H1 (cell line): Measurements from ENCODE around the gene NAV2. TPM values are rescaled to one million over a fixed set of nuclear protein-coding genes. Genes with fewer than 3 reads are reported as not detected.
A peak's percentile ranks its signal among the peaks of the same experiment; 100 is the strongest.

Experiments used
- CTCF ChIA-PET: fragments of 300-600 bp; sonication (Branson Sonifier 250); formaldehyde crosslinking; loops from one replicate; lab custom pipeline; 2021; ENCODE audit not compliant: partially characterized antibody; lab: Charles Lee
- POLR2A ChIA-PET: fragments of 300-600 bp; sonication (Branson Sonifier 250); formaldehyde crosslinking; loops from one replicate; lab custom pipeline; 2021; ENCODE audit warnings: inconsistent platforms; ENCODE audit not compliant: partially characterized antibody; lab: Charles Lee
- DNase-seq, 2 experiments: peaks; one replicate each; pipeline versions ENCODE4 v3.0.0 to v3.0.0-alpha.2; 2010 to 2022; ENCODE audit warnings: low spot score in 2 of 2, low read depth in 1 of 2, mixed read lengths in 1 of 2
- FAIRE-seq: peaks from 2 replicates; lab custom pipeline; 2011; peaks lifted over from hg19 to GRCh38; lab: Jason Lieb, UNC
- H2AFZ ChIP-seq: 2 replicates; pipeline ENCODE4 v1.8.1; 2012; ENCODE audit warnings: low read length, inconsistent platforms
- H2AK5ac ChIP-seq: 2 replicates; pipeline ENCODE4 v1.6.1; 2013; ENCODE audit warnings: low read depth, low read length
- H2BK120ac ChIP-seq: replicated peaks from 2 replicates; pipeline ENCODE3; 2013; ENCODE audit warnings: low read depth, low read length, inconsistent platforms
- H2BK12ac ChIP-seq: 2 replicates; pipeline ENCODE4 v1.6.1; 2013; ENCODE audit warnings: low read depth, low read length
- H2BK15ac ChIP-seq: 2 replicates; pipeline ENCODE4 v1.6.1; 2013; ENCODE audit warnings: low read length
- H2BK20ac ChIP-seq: 2 replicates; pipeline ENCODE4 v1.6.1; 2013; ENCODE audit warnings: low read length
- H2BK5ac ChIP-seq: 2 replicates; pipeline ENCODE4 v1.6.1; 2013; ENCODE audit warnings: low read depth, low read length
- H3K14ac ChIP-seq: 2 replicates; pipeline ENCODE4 v1.6.1; 2013; ENCODE audit warnings: inconsistent platforms; ENCODE audit not compliant: insufficient read length
- H3K18ac ChIP-seq: 2 replicates; pipeline ENCODE4 v1.6.1; 2013; ENCODE audit warnings: low read length; ENCODE audit errors: extremely low read depth
- H3K23ac ChIP-seq: 2 replicates; pipeline ENCODE4 v1.6.1; 2013; ENCODE audit warnings: inconsistent platforms; ENCODE audit not compliant: insufficient read length
- H3K23me2 ChIP-seq: 2 replicates; pipeline ENCODE4 v1.6.1; 2013; ENCODE audit warnings: low read depth, low read length
- H3K27ac ChIP-seq: 2 replicates; pipeline ENCODE4 v1.6.1; 2011; ENCODE audit warnings: low read depth, low read length, inconsistent platforms
- H3K27me3 ChIP-seq, 4 experiments: replicated peaks in 1 of 4; 1 replicate in 1 of 4; 2 replicates in 3 of 4; pipeline versions ENCODE4 v1.6.1 to v1.8.1; 2011 to 2013; ENCODE audit warnings: low read length in 3 of 4, mild to moderate bottlenecking in 3 of 4, inconsistent platforms in 2 of 4, mixed read lengths in 2 of 4, moderate library complexity in 1 of 4; ENCODE audit not compliant: control insufficient read depth in 3 of 4, insufficient read depth in 3 of 4; ENCODE audit errors: extremely low read depth in 1 of 4
- H3K36me3 ChIP-seq, 4 experiments: 2 replicates each; pipeline versions ENCODE4 v1.6.1 to v1.8.1; 2011 to 2013; ENCODE audit warnings: mild to moderate bottlenecking in 4 of 4, low read length in 3 of 4, moderate library complexity in 2 of 4, control low read depth in 1 of 4, inconsistent platforms in 1 of 4; ENCODE audit not compliant: insufficient read depth in 4 of 4, control insufficient read depth in 2 of 4
- H3K4ac ChIP-seq: replicated peaks from 2 replicates; pipeline ENCODE3; 2013; ENCODE audit warnings: low read length, low read depth, mixed read lengths, inconsistent platforms; ENCODE audit not compliant: insufficient read length
- H3K4me1 ChIP-seq, 4 experiments: replicated peaks in 1 of 4; 1 replicate in 1 of 4; 2 replicates in 3 of 4; pipeline versions ENCODE4 v1.6.1 to v1.8.1; 2011 to 2013; ENCODE audit warnings: low read length in 3 of 4, inconsistent platforms in 2 of 4, mixed read lengths in 1 of 4; ENCODE audit not compliant: insufficient read depth in 4 of 4, control insufficient read depth in 3 of 4
- H3K4me2 ChIP-seq, 2 experiments: 2 replicates each; pipeline versions ENCODE4 v1.6.1 to v1.8.1; 2011 to 2013; ENCODE audit warnings: low read depth in 2 of 2, low read length in 2 of 2, control low read depth in 1 of 2, inconsistent platforms in 1 of 2, mild to moderate bottlenecking in 1 of 2; ENCODE audit not compliant: insufficient read depth in 1 of 2
- H3K4me3 ChIP-seq, 4 experiments: fragments of 200-600, 300-600 bp in 1 of 4; sonication (generic), shearing (Covaris generic), sonication (Bioruptor Twin) in 1 of 4; 2 replicates each; pipeline versions ENCODE4 v1.5.1 to v1.8.1; 2011 to 2016; ENCODE audit warnings: low read length in 4 of 4, low read depth in 3 of 4, control low read depth in 2 of 4, inconsistent platforms in 2 of 4, mild to moderate bottlenecking in 2 of 4, mixed read lengths in 1 of 4, moderate library complexity in 1 of 4; ENCODE audit not compliant: insufficient read depth in 2 of 4; ENCODE audit errors: extremely low read depth in 1 of 4
- H3K56ac ChIP-seq: replicated peaks from 2 replicates; pipeline ENCODE3; 2013; ENCODE audit warnings: low read depth, mild to moderate bottlenecking, mixed read lengths, low read length, inconsistent platforms; ENCODE audit not compliant: insufficient read length
- H3K79me1 ChIP-seq: 2 replicates; pipeline ENCODE4 v1.6.1; 2013; ENCODE audit warnings: low read depth, low read length, control low read depth
- H3K79me2 ChIP-seq, 2 experiments: 2 replicates each; pipeline versions ENCODE4 v1.6.1 to v1.8.1; 2012 to 2013; ENCODE audit warnings: low read length in 2 of 2, mild to moderate bottlenecking in 2 of 2, inconsistent platforms in 1 of 2; ENCODE audit not compliant: insufficient read depth in 2 of 2, control insufficient read depth in 1 of 2
- H3K9ac ChIP-seq, 4 experiments: replicated peaks in 1 of 4; 1 replicate in 1 of 4; 2 replicates in 3 of 4; pipeline versions ENCODE4 v1.6.1 to v1.8.1; 2011 to 2013; ENCODE audit warnings: low read depth in 3 of 4, low read length in 3 of 4, control low read depth in 2 of 4, mild to moderate bottlenecking in 2 of 4, moderate library complexity in 2 of 4, inconsistent platforms in 1 of 4; ENCODE audit errors: extremely low read depth in 1 of 4
- H3K9me3 ChIP-seq, 2 experiments: 2 replicates each; pipeline versions ENCODE4 v1.6.1 to v1.8.1; 2012 to 2013; ENCODE audit warnings: mild to moderate bottlenecking in 2 of 2, moderate library complexity in 2 of 2, control low read depth in 1 of 2, inconsistent platforms in 1 of 2, low read depth in 1 of 2, low read length in 1 of 2, mixed read lengths in 1 of 2; ENCODE audit not compliant: insufficient read depth in 2 of 2
- H4K20me1 ChIP-seq, 2 experiments: replicated peaks in 1 of 2; 2 replicates each; pipeline versions ENCODE3 to v1.8.1; 2011 to 2013; ENCODE audit warnings: inconsistent platforms in 2 of 2, low read length in 2 of 2, mild to moderate bottlenecking in 1 of 2; ENCODE audit not compliant: insufficient read depth in 2 of 2, control insufficient read depth in 1 of 2
- H4K5ac ChIP-seq: 2 replicates; pipeline ENCODE4 v1.6.1; 2013; ENCODE audit warnings: low read length, low read depth, mixed read lengths, inconsistent platforms; ENCODE audit not compliant: insufficient read length
- H4K8ac ChIP-seq: 2 replicates; pipeline ENCODE4 v1.8.0; 2013; ENCODE audit warnings: mild to moderate bottlenecking, moderate library complexity, low read length, inconsistent platforms; ENCODE audit not compliant: insufficient read depth; ENCODE audit errors: extremely low read depth
- H4K91ac ChIP-seq: replicated peaks from 2 replicates; pipeline ENCODE3; 2013; ENCODE audit warnings: low read length, mixed read lengths, inconsistent platforms; ENCODE audit not compliant: insufficient read length
- CTBP2 ChIP-seq: IDR thresholded peaks from 2 replicates; pipeline ENCODE4 v1.7.0; 2011; ENCODE audit warnings: borderline replicate concordance, mild to moderate bottlenecking, moderate library complexity, mixed read lengths, low read length; ENCODE audit not compliant: insufficient read depth, insufficient read length
- POLR2A ChIP-seq, 2 experiments: IDR thresholded peaks; 1 replicate in 1 of 2; 2 replicates in 1 of 2; pipeline ENCODE4 v1.6.1; 2011; ENCODE audit warnings: low read depth in 2 of 2, low read length in 2 of 2, mild to moderate bottlenecking in 2 of 2; ENCODE audit errors: control extremely low read depth in 1 of 2
- SRF ChIP-seq: IDR thresholded peaks from 2 replicates; pipeline ENCODE4 v1.6.1; 2011; ENCODE audit warnings: mild to moderate bottlenecking, low read depth, low read length, moderate library complexity
- TBP ChIP-seq: IDR thresholded peaks from 2 replicates; pipeline ENCODE4 v1.6.1; 2011; ENCODE audit warnings: low read depth, low read length, improper control_type of control experiment
- WGBS, 2 experiments: shearing (Covaris generic) in 1 of 2; methylation state at CpG; one replicate each; pipeline versions ENCODE4 v1.1.6 to v1.1.7; 2013 to 2015; ENCODE audit warnings: low lambda C conversion rate in 2 of 2, mixed read lengths in 2 of 2, inconsistent platforms in 1 of 2, low coverage in 1 of 2, missing lambda C conversion rate in 1 of 2; ENCODE audit not compliant: insufficient replicate concordance in 2 of 2, insufficient coverage in 1 of 2, insufficient read length in 1 of 2; ENCODE audit errors: extremely low coverage in 1 of 2, missing lambda C conversion rate in 1 of 2; 5-methylcytosine and 5-hydroxymethylcytosine counted together
- polyA plus RNA-seq, 7 experiments: library from polyadenylated mRNA; depleted of rRNA in 3 of 7; stranded (reverse) in 5 of 7; unstranded in 2 of 7; fragments of >200 nt in 5 of 7; fragments of 200-250 nt in 2 of 7; gene quantifications; 1 replicate in 5 of 7; 2 replicates in 1 of 7; 4 replicates in 1 of 7; pipeline versions ENCODE4 v1.2.1 to v1.2.3, GENCODE V29; 2011 to 2013; ENCODE audit warnings: missing spikeins in 2 of 7, mixed read lengths in 2 of 7
- total RNA-seq: library from RNA; stranded (reverse); fragmentation: NEBNext Ultra II Directional; extraction: Animal tissue kit (Norgen Biotek cat#: 25700); gene quantifications from 2 replicates; pipeline ENCODE4 v1.2.1, GENCODE V29; 2021

Gene NAV2
- total and polyA plus RNA-seq, 2 of the 8 experiments (the other 6 are each of a cell fraction or from before 2014, with no cell fraction given): 35.6 to 73.6 TPM

DNA sequence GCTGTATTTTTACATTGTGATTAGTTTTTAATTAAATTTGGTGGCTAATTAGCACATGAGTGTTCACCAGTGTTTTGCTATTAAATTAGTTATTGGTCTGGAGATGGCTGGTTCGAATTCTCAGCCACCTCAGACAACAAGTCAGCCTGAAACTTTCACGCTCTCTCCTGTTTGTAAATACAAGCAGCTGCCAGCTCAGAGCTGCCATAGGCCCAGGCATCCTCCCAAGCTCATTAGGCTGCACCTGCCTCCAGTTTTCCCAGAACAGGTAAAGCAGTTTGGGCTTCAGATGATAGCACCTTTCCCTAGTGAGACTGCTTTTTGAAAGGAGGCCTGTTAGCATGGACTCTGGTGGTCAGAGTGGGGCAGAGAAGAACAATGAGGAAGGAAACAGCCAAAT lies 156.8 kb downstream of the NAV2 start:
- H3K27ac ChIP-seq: no peak overlapping the region
- H4K5ac ChIP-seq: no peak overlapping the region
- H2BK12ac ChIP-seq: no peak overlapping the region
- no peak for DNase-seq
- H3K79me1 ChIP-seq: peaks cover 2% of the 10 kb centered on the region; the same call in 1 of the 2 replicates
- ChIA-PET CTCF (interaction anchor here (0.6 to 1.7 kb wide), 6 partner anchors 26 to 712 kb away, joined by 3 to 5 read pairs (median 3); no protein-coding TSS in a partner anchor), POLR2A (interaction anchor here (1.0 kb wide), 1 partner anchor 52 kb away, joined by 3 read pairs; no protein-coding TSS in a partner anchor)
- H3K9ac ChIP-seq: no peak overlapping the region
- TF ChIP-seq SRF (no peak), TBP (no peak), POLR2A (IDR thresholded peaks at IDR 0.05; ENCODE audit: control extremely low read depth in 1 of 2, low read depth in 2 of 2, low read length in 2 of 2) (no peak), CTBP2 (no peak)
- H3K14ac ChIP-seq: no peak overlapping the region
- H3K4me1 ChIP-seq: peaks cover 8 to 37% (median 32%) of the 10 kb centered on the region in 4 experiments
- H3K4ac ChIP-seq: no peak overlapping the region
- H3K36me3 ChIP-seq: peaks cover 3 to 8% (median 4%) of the 10 kb centered on the region in 4 experiments; a peak in 6 of 8 replicates
- H3K23me2 ChIP-seq: no peaks in the 10 kb centered on the region
- no peaks in the 10 kb centered on the region for H4K20me1 ChIP-seq
- no peak overlapping the region for H4K91ac ChIP-seq
- no peak overlapping the region for H2BK15ac ChIP-seq
- no peaks in the 10 kb centered on the region for H3K27me3 ChIP-seq
- no peak overlapping the region for H4K8ac ChIP-seq
- H3K4me2 ChIP-seq: no peak overlapping the region
- no peak overlapping the region for H3K23ac ChIP-seq
- no peak overlapping the region for H3K56ac ChIP-seq
- H3K79me2 ChIP-seq: peaks cover 0 to 19% of the 10 kb centered on the region in 2 experiments; a peak in 2 of 4 replicates
- peak overlapping the region; percentile 17; the same call in 1 of the 2 replicates for H2BK5ac ChIP-seq
- WGBS, 2 experiments: 91% methylated on average over 2 of the region's 2 CpGs; no CpG with 5 or more reads in 1 of the 2 experiments
- no peak overlapping the region for H2AK5ac ChIP-seq
- no peak overlapping the region for H3K4me3 ChIP-seq
- no peak for FAIRE-seq
- H3K9me3 ChIP-seq: no peaks in the 10 kb centered on the region
- no peak overlapping the region for H2BK20ac ChIP-seq
- no peak overlapping the region for H3K18ac ChIP-seq
- H2BK120ac ChIP-seq: no peak overlapping the region
- no peak overlapping the region for H2AFZ ChIP-seq
